IPS DF 4.7 (cell line): ENCODE results near the gene DNLZ.

ENCODE experiments used
- DNase-seq: peaks from one replicate; pipeline ENCODE4 v3.0.0-alpha.2; 2013; ENCODE audit warnings: low spot score; ENCODE audit errors: extremely low read depth

DNLZ gene

GRCh38 chr9:136343884-136344269, 19.7 kb downstream of the DNLZ start:
- no peak for DNase-seq

GRCh38 chr9:136343121-136343883, 20.2 kb downstream of the DNLZ start:
- no peak for DNase-seq

GRCh38 chr9:136342181-136343120, 21.1 kb downstream of the DNLZ start:
- no peak for DNase-seq

GRCh38 chr9:136341769-136342168, 21.8 kb downstream of the DNLZ start:
- no peak for DNase-seq

GRCh38 chr9:136341042-136341655, 22.4 kb downstream of the DNLZ start:
- DNase-seq = no peak

GRCh38 chr9:136340356-136341041, 23.0 kb downstream of the DNLZ start:
- DNase-seq = no peak

- DNase-seq = no peak
Observed at GRCh38 chr9:136339958-136340310, 23.6 kb downstream of the DNLZ start.

- DNase-seq = no peak
Observed at GRCh38 chr9:136339173-136339957, 24.2 kb downstream of the DNLZ start.

GRCh38 chr9:136338511-136338910, 25.0 kb downstream of the DNLZ start:
- no peak for DNase-seq

GRCh38 chr9:136337416-136338395, 25.8 kb downstream of the DNLZ start:
- DNase-seq = no peak

GRCh38 chr9:136336881-136337280, 26.7 kb downstream of the DNLZ start:
- DNase-seq = no peak

- DNase-seq = no peak
Observed at GRCh38 chr9:136336156-136336870, 27.2 kb downstream of the DNLZ start.

GRCh38 chr9:136335296-136336155, 28.0 kb downstream of the DNLZ start:
- no peak for DNase-seq

GRCh38 chr9:136334541-136334940, 29.0 kb downstream of the DNLZ start:
- no peak for DNase-seq

- DNase-seq = no peak
Observed at GRCh38 chr9:136333486-136333885, 30.1 kb downstream of the DNLZ start.

- DNase-seq = no peak
Observed at GRCh38 chr9:136333045-136333444, 30.5 kb downstream of the DNLZ start.

- no peak for DNase-seq
Observed at GRCh38 chr9:136332482-136332983, 31.0 kb downstream of the DNLZ start.
